ENCODE data around the gene CARD19.

DNA sequence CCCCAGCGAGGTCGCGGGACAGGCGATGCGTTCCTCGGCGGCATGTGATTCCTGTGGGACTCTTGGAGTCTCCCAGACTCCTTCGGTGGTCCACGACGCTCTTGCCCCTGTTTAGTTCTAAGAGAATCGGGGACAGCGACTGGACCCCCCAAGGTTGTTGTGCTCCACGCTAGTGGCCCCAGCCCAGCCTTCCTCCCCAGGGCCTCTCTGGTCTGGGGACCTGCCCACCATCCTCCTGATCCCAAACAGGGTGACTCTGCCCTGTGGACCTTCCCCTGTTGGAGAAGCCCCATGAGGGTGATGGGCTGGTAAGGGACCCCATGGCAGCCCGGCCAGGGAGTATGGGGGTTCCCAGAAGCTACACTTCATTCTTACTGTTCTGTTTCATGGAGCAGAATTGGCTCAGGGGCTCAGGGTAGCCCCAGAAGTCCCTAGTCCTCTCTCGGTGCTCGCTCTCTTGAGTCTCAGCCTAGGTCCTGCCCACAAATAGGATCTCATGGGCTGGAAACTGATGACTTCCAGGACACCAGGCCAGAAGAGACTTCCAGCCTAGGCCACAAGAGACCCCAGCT lies 880 bp downstream of the CARD19 start:
- TF ChIP-seq, protein P1, sequence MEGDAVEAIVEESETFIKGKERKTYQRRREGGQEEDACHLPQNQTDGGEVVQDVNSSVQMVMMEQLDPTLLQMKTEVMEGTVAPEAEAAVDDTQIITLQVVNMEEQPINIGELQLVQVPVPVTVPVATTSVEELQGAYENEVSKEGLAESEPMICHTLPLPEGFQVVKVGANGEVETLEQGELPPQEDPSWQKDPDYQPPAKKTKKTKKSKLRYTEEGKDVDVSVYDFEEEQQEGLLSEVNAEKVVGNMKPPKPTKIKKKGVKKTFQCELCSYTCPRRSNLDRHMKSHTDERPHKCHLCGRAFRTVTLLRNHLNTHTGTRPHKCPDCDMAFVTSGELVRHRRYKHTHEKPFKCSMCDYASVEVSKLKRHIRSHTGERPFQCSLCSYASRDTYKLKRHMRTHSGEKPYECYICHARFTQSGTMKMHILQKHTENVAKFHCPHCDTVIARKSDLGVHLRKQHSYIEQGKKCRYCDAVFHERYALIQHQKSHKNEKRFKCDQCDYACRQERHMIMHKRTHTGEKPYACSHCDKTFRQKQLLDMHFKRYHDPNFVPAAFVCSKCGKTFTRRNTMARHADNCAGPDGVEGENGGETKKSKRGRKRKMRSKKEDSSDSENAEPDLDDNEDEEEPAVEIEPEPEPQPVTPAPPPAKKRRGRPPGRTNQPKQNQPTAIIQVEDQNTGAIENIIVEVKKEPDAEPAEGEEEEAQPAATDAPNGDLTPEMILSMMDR (IDR thresholded peaks at IDR 0.05), result no peak
- TF ChIP-seq EZH2 (IDR thresholded peaks at IDR 0.05; ENCODE audit: borderline replicate concordance, insufficient read depth, low read depth, low read length, poor library complexity, severe bottlenecking), result no peak
